ENCODE measurements around the gene SF3A1.

SF3A1 gene

GRCh38 chr22:30382340-30382739, 25.6 kb upstream of the SF3A1 start:
- TF ChIP-seq POLR2A (IDR thresholded peaks at IDR 0.05; ENCODE audit: low read depth, low read length): no peak
- no peak for TF ChIP-seq POLR2AphosphoS5 (IDR thresholded peaks at IDR 0.05; ENCODE audit: low read depth, low read length)
- TF ChIP-seq TAF1 (IDR thresholded peaks at IDR 0.05; ENCODE audit: borderline replicate concordance, low read depth, low read length): no peak
- DNase-seq (ENCODE audit: insufficient read length): no peak
- FAIRE-seq: no peak

- DNase-seq (ENCODE audit: insufficient read length): no peak
- FAIRE-seq: no peak
- TF ChIP-seq TAF1 (IDR thresholded peaks at IDR 0.05; ENCODE audit: borderline replicate concordance, low read depth, low read length): no peak
- TF ChIP-seq POLR2A (IDR thresholded peaks at IDR 0.05; ENCODE audit: low read depth, low read length): no peak
- no peak for TF ChIP-seq POLR2AphosphoS5 (IDR thresholded peaks at IDR 0.05; ENCODE audit: low read depth, low read length)
Measured at GRCh38 chr22:30381264-30381663, 24.6 kb upstream of the SF3A1 start.

- TF ChIP-seq POLR2AphosphoS5 (IDR thresholded peaks at IDR 0.05; ENCODE audit: low read depth, low read length): no peak
- TF ChIP-seq POLR2A (IDR thresholded peaks at IDR 0.05; ENCODE audit: low read depth, low read length): no peak
- no peak for TF ChIP-seq TAF1 (IDR thresholded peaks at IDR 0.05; ENCODE audit: borderline replicate concordance, low read depth, low read length)
- DNase-seq (ENCODE audit: insufficient read length) (no peak), FAIRE-seq (no peak)
Measured at GRCh38 chr22:30380011-30380410, 23.3 kb upstream of the SF3A1 start.

GRCh38 chr22:30375312-30375849, 18.7 kb upstream of the SF3A1 start:
- no peak for DNase-seq (ENCODE audit: insufficient read length)
- FAIRE-seq: no peak
- TF ChIP-seq POLR2A (IDR thresholded peaks at IDR 0.05; ENCODE audit: low read depth, low read length) (no peak), TAF1 (IDR thresholded peaks at IDR 0.05; ENCODE audit: borderline replicate concordance, low read depth, low read length) (no peak), POLR2AphosphoS5 (IDR thresholded peaks at IDR 0.05; ENCODE audit: low read depth, low read length) (no peak)

GRCh38 chr22:30373331-30374325, 16.9 kb upstream of the SF3A1 start:
- no peak for DNase-seq (ENCODE audit: insufficient read length)
- TF ChIP-seq POLR2AphosphoS5 (IDR thresholded peaks at IDR 0.05; ENCODE audit: low read depth, low read length) (no peak), TAF1 (IDR thresholded peaks at IDR 0.05; ENCODE audit: borderline replicate concordance, low read depth, low read length) (no peak), POLR2A (IDR thresholded peaks at IDR 0.05; ENCODE audit: low read depth, low read length) (no peak)
- no peak for FAIRE-seq

- no peak for TF ChIP-seq TAF1 (IDR thresholded peaks at IDR 0.05; ENCODE audit: borderline replicate concordance, low read depth, low read length)
- FAIRE-seq: no peak
- DNase-seq (ENCODE audit: insufficient read length): no peak
Measured at GRCh38 chr22:30372915-30373314, 16.2 kb upstream of the SF3A1 start.

GRCh38 chr22:30371981-30372380, 15.3 kb upstream of the SF3A1 start:
- DNase-seq (ENCODE audit: insufficient read length) (no peak), FAIRE-seq (no peak)
- no peak for TF ChIP-seq TAF1 (IDR thresholded peaks at IDR 0.05; ENCODE audit: borderline replicate concordance, low read depth, low read length)
- no peak for TF ChIP-seq POLR2AphosphoS5 (IDR thresholded peaks at IDR 0.05; ENCODE audit: low read depth, low read length)
- TF ChIP-seq POLR2A (IDR thresholded peaks at IDR 0.05; ENCODE audit: low read depth, low read length): no peak

- FAIRE-seq (no peak), DNase-seq (ENCODE audit: insufficient read length) (no peak)
- no peak for TF ChIP-seq TAF1 (IDR thresholded peaks at IDR 0.05; ENCODE audit: borderline replicate concordance, low read depth, low read length)
- no peak for TF ChIP-seq POLR2A (IDR thresholded peaks at IDR 0.05; ENCODE audit: low read depth, low read length)
- TF ChIP-seq POLR2AphosphoS5 (IDR thresholded peaks at IDR 0.05; ENCODE audit: low read depth, low read length): no peak
Measured at GRCh38 chr22:30371321-30371720, 14.6 kb upstream of the SF3A1 start.

GRCh38 chr22:30370641-30371230, 14.0 kb upstream of the SF3A1 start:
- no peak for DNase-seq (ENCODE audit: insufficient read length)
- TF ChIP-seq POLR2AphosphoS5 (IDR thresholded peaks at IDR 0.05; ENCODE audit: low read depth, low read length): no peak
- no peak for TF ChIP-seq TAF1 (IDR thresholded peaks at IDR 0.05; ENCODE audit: borderline replicate concordance, low read depth, low read length)
- TF ChIP-seq POLR2A (IDR thresholded peaks at IDR 0.05; ENCODE audit: low read depth, low read length): no peak
- FAIRE-seq: no peak

- DNase-seq (ENCODE audit: insufficient read length) (no peak), FAIRE-seq (no peak)
- TF ChIP-seq TAF1 (IDR thresholded peaks at IDR 0.05; ENCODE audit: borderline replicate concordance, low read depth, low read length) (no peak), POLR2AphosphoS5 (IDR thresholded peaks at IDR 0.05; ENCODE audit: low read depth, low read length) (no peak), POLR2A (IDR thresholded peaks at IDR 0.05; ENCODE audit: low read depth, low read length) (no peak)
Measured at GRCh38 chr22:30368420-30368819, 11.7 kb upstream of the SF3A1 start.

GRCh38 chr22:30365891-30366290, 9.2 kb upstream of the SF3A1 start:
- no peak for TF ChIP-seq POLR2A (IDR thresholded peaks at IDR 0.05; ENCODE audit: low read depth, low read length)
- TF ChIP-seq POLR2AphosphoS5 (IDR thresholded peaks at IDR 0.05; ENCODE audit: low read depth, low read length): no peak
- no peak for TF ChIP-seq TAF1 (IDR thresholded peaks at IDR 0.05; ENCODE audit: borderline replicate concordance, low read depth, low read length)
- no peak for FAIRE-seq
- no peak for DNase-seq (ENCODE audit: insufficient read length)

All from GM12892 (cell line).